NCI-H748 (cell line): ENCODE results near the gene SNX32.
A peak's percentile ranks its signal among the peaks of the same experiment; 100 is the strongest.

Source experiments
- DNase-seq: peaks from one replicate; lab custom pipeline; 2025; ENCODE audit not compliant: unreplicated experiment; lab: John Stamatoyannopoulos, UW

SNX32 gene

GRCh38 chr11:65833297-65834030 lies at the start of gene SNX32:
Gene SNX32, plus strand, starts transcription at chr11:65833963. Its CDS starts 103 bp downstream, at chr11:65834066.
- peak; percentile 91 for DNase-seq

GRCh38 chr11:65785319-65786007 lies 48.3 kb upstream of the SNX32 start:
- DNase-seq = no peak

GRCh38 chr11:65786008-65786785 lies 47.6 kb upstream of the SNX32 start:
- no peak for DNase-seq

GRCh38 chr11:65786786-65787636 lies 46.8 kb upstream of the SNX32 start, which contains the start of gene OVOL1:
Gene OVOL1, plus strand, starts transcription at chr11:65787063. Its CDS starts 311 bp downstream, at chr11:65787374.
- peak; percentile 88 for DNase-seq

GRCh38 chr11:65787649-65788622 lies 45.8 kb upstream of the SNX32 start:
- peak; percentile 22 for DNase-seq

GRCh38 chr11:65788821-65789220 lies 44.9 kb upstream of the SNX32 start:
- no peak for DNase-seq

GRCh38 chr11:65789230-65790103 lies 44.3 kb upstream of the SNX32 start:
- DNase-seq = no peak

GRCh38 chr11:65790104-65790901 lies 43.5 kb upstream of the SNX32 start:
- DNase-seq = no peak

GRCh38 chr11:65790902-65791650 lies 42.7 kb upstream of the SNX32 start:
- no peak for DNase-seq

GRCh38 chr11:65791719-65792213 lies 42.0 kb upstream of the SNX32 start:
- DNase-seq = peak; percentile 30

GRCh38 chr11:65792456-65792855 lies 41.3 kb upstream of the SNX32 start:
- DNase-seq = no peak

GRCh38 chr11:65793144-65793581 lies 40.6 kb upstream of the SNX32 start:
- DNase-seq = peak; percentile 23

GRCh38 chr11:65793625-65794400 lies 40.0 kb upstream of the SNX32 start:
- peak; percentile 52 for DNase-seq

GRCh38 chr11:65794570-65795510 lies 38.9 kb upstream of the SNX32 start:
- no peak for DNase-seq
